DMS79 (cell line): ENCODE measurements around the gene UBE2D4.
"Not testable (repeated sequence)": the region's sequence is repeated elsewhere in the genome, so short reads cannot be mapped to it uniquely, and the experiment has no call there.

Experiments
- DNase-seq: peaks from one replicate; lab custom pipeline; 2025; lab: John Stamatoyannopoulos, UW

Gene UBE2D4

DNA sequence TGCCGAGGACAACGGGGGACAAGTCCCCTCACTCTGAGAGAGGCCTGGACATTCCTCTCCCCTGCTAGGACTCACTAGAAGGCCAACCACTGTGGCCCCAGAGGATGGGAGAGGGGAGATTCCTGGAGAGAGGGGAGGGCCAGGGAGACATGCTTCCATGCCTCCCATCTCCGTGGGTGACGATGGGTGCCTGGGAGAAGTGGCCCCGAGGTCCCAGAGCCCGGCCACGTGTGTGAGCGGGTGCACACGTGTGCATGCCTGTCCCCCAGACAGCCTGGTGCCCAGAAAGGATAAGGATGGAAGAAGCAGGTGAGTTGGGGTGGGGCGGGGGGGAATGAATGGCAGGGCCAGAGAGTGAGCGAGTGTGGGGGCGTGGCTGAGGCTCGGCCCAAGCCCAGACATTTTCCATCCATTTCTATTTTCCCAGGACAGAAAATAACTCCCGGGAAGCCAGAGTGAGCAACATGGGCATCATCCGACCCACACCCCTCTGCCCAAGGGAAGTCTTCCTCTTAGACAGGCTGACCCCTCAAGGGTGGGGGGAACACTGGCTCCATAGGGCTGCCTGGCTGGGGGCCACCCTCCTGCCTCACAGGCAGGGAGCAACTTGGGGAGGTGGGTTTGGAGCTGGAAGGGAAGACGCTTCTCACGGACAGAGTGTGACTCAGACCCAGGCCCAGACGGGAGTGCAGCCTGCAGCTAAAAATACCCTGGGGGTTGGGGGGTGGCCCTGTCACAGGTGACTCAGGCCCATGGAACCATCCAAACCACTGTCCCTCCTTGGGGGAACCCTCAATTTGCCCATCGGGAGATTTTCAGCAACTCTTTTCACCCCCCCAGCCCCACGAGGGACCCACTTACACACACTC, 42.2 kb downstream of the UBE2D4 start:
- not testable (repeated sequence) for DNase-seq

GRCh38 chr7:43969586-43969985, 43.4 kb downstream of the UBE2D4 start:
- not testable (repeated sequence) for DNase-seq

DNA sequence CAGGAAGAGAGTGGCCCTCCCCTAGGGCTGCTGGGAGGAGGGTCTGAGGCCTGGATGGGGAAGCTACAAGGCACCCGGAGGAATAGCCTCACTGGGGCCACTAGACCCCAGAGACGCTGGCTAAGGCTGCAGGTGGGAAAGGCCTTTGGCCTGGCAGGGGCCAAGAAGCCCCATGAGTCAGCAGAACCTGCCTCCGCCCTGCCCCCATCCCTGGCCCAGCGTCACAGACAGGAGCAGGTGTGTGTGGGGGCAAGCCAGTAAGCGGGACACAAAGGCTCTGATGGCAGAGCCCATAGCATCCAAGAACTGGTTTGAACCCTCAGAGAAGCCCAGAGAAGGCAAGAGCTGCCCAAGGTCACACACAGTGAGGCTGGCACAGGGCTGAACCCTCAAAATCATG, 44.5 kb downstream of the UBE2D4 start:
- not testable (repeated sequence) for DNase-seq

- not testable (repeated sequence) for DNase-seq
Observed at GRCh38 chr7:43974033-43974573, 47.9 kb downstream of the UBE2D4 start.

DNA sequence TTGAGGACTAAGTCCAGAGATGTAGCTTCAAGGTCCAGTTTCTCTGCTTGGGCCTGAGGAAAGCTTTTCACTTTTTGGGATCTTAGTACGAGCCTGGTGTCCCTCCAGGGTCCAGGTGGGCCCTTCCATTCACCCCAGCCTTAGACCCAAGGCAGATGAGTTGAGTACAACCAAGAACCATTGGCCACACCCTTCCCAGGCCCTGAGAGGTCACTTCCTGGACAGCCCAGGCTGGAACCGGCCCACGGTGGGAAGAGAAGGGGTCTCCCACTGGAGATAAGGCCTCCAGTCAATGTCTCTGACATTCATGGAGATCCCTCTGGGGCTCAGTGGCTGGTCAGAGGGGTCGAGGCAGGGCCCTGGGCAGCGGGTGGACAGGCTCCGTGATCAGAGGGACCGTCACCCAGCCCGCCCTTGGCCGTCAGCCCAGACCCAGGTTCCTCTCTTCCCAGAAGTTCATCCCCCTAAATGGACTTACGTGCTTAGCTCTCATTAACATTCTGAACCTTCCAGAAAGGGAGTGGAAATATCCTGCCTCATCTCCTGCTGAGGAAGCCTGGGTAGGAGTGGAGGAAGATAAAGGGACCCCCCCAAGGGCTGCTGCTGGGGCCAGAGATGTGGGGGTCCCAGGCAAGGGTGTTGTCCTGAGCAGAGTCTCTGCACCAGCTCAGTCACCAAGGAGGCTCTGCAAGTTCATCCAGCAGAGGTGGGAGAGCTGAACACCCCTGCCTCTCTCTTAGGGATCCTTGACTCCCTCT, 48.7 kb downstream of the UBE2D4 start:
- DNase-seq: not testable (repeated sequence)

GRCh38 chr7:43977525-43977924, 51.3 kb downstream of the UBE2D4 start:
- DNase-seq: no peak

- DNase-seq: not testable (repeated sequence)
Observed at GRCh38 chr7:43978102-43978501, 51.9 kb downstream of the UBE2D4 start.

GRCh38 chr7:43982848-43983247, 56.6 kb downstream of the UBE2D4 start:
- DNase-seq: not testable (repeated sequence)

DNA sequence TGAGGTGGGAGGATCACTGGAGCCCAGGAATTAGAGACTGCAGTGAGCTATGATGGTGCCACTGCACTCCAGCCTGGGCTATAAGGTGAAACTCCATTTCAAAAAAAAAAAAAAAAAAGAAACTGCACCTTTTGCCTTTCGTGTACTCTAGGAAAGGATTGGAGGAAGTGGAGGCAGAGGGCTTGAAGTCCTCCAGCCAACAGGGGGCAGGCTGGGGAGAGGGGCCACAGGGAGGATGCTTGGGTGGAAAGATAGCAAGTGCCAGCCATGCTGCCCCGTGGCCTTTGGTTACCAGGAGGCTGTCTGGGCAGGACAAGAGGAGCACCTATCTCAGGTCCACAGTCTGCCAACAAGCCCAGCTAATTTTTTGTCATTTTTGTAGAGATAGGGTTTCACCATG, 57.5 kb downstream of the UBE2D4 start:
- not testable (repeated sequence) for DNase-seq

GRCh38 chr7:43985904-43986864, 59.9 kb downstream of the UBE2D4 start:
- not testable (repeated sequence) for DNase-seq

DNA sequence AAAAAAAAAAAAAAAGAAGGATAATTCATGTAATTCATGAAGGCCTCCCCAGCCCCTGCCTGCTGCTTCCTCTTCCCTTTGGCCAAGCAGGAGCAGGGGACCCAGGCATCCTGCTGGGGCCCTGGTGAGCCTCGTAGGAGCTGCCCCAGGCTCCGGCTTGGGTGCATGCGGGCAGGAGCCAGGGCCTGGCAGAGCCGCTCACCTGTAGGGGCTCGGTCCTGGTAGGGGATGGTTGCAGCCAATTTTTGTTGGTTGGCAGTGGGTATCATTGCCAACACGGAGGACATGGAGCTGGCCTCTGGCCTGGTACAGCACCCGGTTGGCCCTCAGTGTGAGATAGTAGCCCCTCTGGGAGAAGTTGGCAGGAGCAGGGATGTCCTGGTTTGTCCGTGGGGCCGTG, 61.2 kb downstream of the UBE2D4 start:
- not testable (repeated sequence) for DNase-seq

- DNase-seq: peak; percentile 22
Observed at GRCh38 chr7:43990011-43990585, 63.9 kb downstream of the UBE2D4 start.

DNA sequence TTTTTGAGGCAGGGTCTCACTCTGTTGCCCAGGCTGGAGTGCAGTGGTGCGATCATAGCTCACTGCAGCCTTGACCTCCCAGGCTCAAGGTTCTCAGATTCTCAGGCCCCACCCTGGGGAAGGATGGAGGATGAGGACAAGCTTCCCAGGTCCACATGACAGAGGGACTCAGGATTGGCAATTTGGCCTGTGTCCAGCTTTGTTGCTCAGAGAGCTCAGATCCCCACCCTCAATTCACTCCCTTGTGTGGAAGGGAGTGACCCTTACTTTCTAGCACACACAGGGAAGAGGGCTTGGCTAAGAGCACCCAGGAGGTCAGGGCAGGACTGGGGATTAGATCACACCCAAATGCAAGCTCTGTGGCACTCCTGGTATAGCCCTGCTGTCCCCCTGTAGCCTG, 64.6 kb downstream of the UBE2D4 start:
- not testable (repeated sequence) for DNase-seq

DNA sequence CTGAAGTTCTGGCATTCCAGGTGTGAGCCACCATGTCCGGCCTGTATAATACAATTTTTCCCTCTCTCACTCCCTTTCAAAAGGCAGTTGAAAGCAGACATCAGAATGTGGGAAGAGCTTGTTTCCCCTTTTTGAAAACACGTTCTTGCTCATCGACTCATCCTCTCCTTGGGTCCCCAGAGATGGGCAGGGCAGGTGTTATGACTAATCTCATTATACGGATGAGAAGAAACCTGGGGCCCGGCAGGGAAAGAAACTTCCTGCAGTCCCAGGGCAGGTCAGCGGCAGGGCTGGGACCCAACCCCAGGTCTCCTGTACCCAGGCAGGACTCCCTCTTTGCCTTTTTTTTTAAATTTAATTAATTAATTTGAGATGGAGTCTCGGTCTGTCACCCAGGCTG, 66.7 kb downstream of the UBE2D4 start:
- not testable (repeated sequence) for DNase-seq

DNA sequence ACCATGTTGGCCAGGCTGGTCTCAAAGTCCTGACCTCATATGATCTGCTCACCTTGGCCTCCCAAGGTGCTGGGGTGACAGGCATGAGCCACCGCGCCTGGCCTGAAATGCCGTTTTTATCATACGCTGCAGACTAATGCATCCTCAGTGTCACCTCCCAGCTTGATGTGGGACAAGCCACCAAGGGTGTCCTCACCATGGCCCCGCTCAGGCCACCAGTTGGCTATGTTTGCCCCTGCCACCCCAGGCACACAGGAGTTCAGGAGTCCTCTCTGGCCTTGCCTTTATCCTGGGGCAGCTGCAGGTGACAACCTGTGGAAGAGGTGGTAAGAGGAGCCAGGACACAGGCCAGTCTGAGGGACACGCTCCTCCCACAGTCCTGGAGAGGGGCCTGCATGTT, 68.4 kb downstream of the UBE2D4 start:
- DNase-seq: not testable (repeated sequence)

GRCh38 chr7:43997532-43997931, 71.3 kb downstream of the UBE2D4 start, which contains the start of gene SPDYE1:
Gene SPDYE1, plus strand, starts transcription at chr7:43997897. Its CDS starts 2,053 bp downstream, at chr7:43999950.
- not testable (repeated sequence) for DNase-seq
